HG03378 (cell line): ENCODE results near the gene DPM2.
A peak's percentile ranks its signal among the peaks of the same experiment; 100 is the strongest.

Experiments
- ATAC-seq: cut with Tn5 transposase; IDR thresholded peaks from one replicate; pipeline ENCODE4 v1.9.1; 2021; ENCODE audit warnings: mild to moderate bottlenecking, moderate library complexity; ENCODE audit not compliant: unreplicated experiment

DPM2 gene

GRCh38 chr9:127920794-127921193 lies 16.9 kb downstream of the DPM2 start:
- no peak for ATAC-seq

- no peak for ATAC-seq
Observed at GRCh38 chr9:127919253-127919815, 18.3 kb downstream of the DPM2 start.

GRCh38 chr9:127918183-127919107 lies 19.2 kb downstream of the DPM2 start:
- ATAC-seq: no peak

GRCh38 chr9:127917603-127918002 lies 20.1 kb downstream of the DPM2 start:
- peak; percentile 24 for ATAC-seq

- ATAC-seq: peak; percentile 38
Observed at GRCh38 chr9:127916720-127917581, 20.7 kb downstream of the DPM2 start, which contains the start of gene ST6GALNAC4. Gene ST6GALNAC4 (minus strand): TSS chr9:127917041. CDS start chr9:127916419, 622 bp downstream.

GRCh38 chr9:127915801-127916719 lies 21.6 kb downstream of the DPM2 start:
- ATAC-seq: no peak

GRCh38 chr9:127915325-127915752 lies 22.3 kb downstream of the DPM2 start:
- no peak for ATAC-seq

GRCh38 chr9:127913682-127914081 lies 24.0 kb downstream of the DPM2 start:
- no peak for ATAC-seq

GRCh38 chr9:127912882-127913281 lies 24.8 kb downstream of the DPM2 start:
- no peak for ATAC-seq

- ATAC-seq: no peak
Observed at GRCh38 chr9:127912296-127912695, 25.4 kb downstream of the DPM2 start.

GRCh38 chr9:127910613-127911205 lies 26.9 kb downstream of the DPM2 start:
- ATAC-seq: no peak

GRCh38 chr9:127909839-127910273 lies 27.8 kb downstream of the DPM2 start:
- no peak for ATAC-seq

GRCh38 chr9:127908660-127908926 lies 29.1 kb downstream of the DPM2 start:
- ATAC-seq: no peak

GRCh38 chr9:127907867-127908659 lies 29.6 kb downstream of the DPM2 start:
- ATAC-seq: no peak

- ATAC-seq: no peak
Observed at GRCh38 chr9:127905788-127906191, 31.9 kb downstream of the DPM2 start.

- ATAC-seq: no peak
Observed at GRCh38 chr9:127905004-127905728, 32.5 kb downstream of the DPM2 start.

GRCh38 chr9:127904561-127905003 lies 33.1 kb downstream of the DPM2 start:
- no peak for ATAC-seq
